Spleen (tissue), 11 donors: ENCODE measurements around the gene RSPO1. TPM values are rescaled to one million over a fixed set of nuclear protein-coding genes. Genes with fewer than 3 reads are reported as not detected.

Source experiments
- DNase-seq: peaks from one replicate; pipeline ENCODE4 v3.0.0-alpha.2; 2020
- H3K27ac ChIP-seq, 8 donors: fragments of 200-600 bp; sonication (generic) in 7 of 8; 1 replicate in 4 of 8; 2 replicates in 4 of 8; pipeline versions ENCODE4 v1.5.0 to v1.8.0; 2016 to 2021; ENCODE audit warnings: inconsistent platforms in 4 of 8, mild to moderate bottlenecking in 4 of 8, moderate library complexity in 1 of 8
- H3K27me3 ChIP-seq, 7 donors: fragments of 200-600 bp; sonication (generic) in 6 of 7; replicated peaks in 1 of 7; 1 replicate in 4 of 7; 2 replicates in 3 of 7; pipeline versions ENCODE4 v1.5.0 to v1.8.0; 2016 to 2021; ENCODE audit warnings: inconsistent platforms in 3 of 7, mild to moderate bottlenecking in 1 of 7
- H3K36me3 ChIP-seq, 6 donors: fragments of 200-600 bp; sonication (generic) in 5 of 6; 1 replicate in 4 of 6; 2 replicates in 2 of 6; pipeline versions ENCODE4 v1.5.0 to v1.8.0; 2016 to 2021; ENCODE audit warnings: inconsistent platforms in 2 of 6
- H3K4me1 ChIP-seq, 6 donors: fragments of 200-600 bp; sonication (generic) in 5 of 6; 1 replicate in 3 of 6; 2 replicates in 3 of 6; pipeline versions ENCODE4 v1.5.0 to v1.8.0; 2016 to 2021; ENCODE audit warnings: inconsistent platforms in 3 of 6
- H3K4me3 ChIP-seq, 8 donors: fragments of 200-600 bp; sonication (generic) in 7 of 8; 1 replicate in 4 of 8; 2 replicates in 4 of 8; pipeline versions ENCODE4 v1.5.0 to v1.8.0; 2016 to 2021; ENCODE audit warnings: inconsistent platforms in 4 of 8, mild to moderate bottlenecking in 4 of 8, moderate library complexity in 2 of 8
- H3K9me3 ChIP-seq, 8 donors: fragments of 200-600 bp; sonication (generic) in 7 of 8; 1 replicate in 4 of 8; 2 replicates in 4 of 8; pipeline versions ENCODE4 v1.5.0 to v1.8.0; 2016 to 2021; ENCODE audit warnings: inconsistent platforms in 4 of 8
- CTCF ChIP-seq, 11 experiments: fragments of 200-600 bp in 7 of 11; fragments of 450-650 bp in 4 of 11; sonication (generic) in 4 of 11; IDR thresholded peaks in 8 of 11; conservative IDR thresholded peaks in 3 of 11; 1 replicate in 7 of 11; 2 replicates in 4 of 11; pipeline versions ENCODE4 v1.4.0 to v1.8.0; 2016 to 2021; ENCODE audit warnings: antibody characterized with exemption in 11 of 11, inconsistent platforms in 4 of 11, mild to moderate bottlenecking in 1 of 11
- POLR2A ChIP-seq, 3 donors: fragments of 450-650 bp; IDR thresholded peaks; one replicate each; pipeline ENCODE4 v1.5.1; 2017; ENCODE audit warnings: antibody characterized with exemption in 3 of 3, mild to moderate bottlenecking in 1 of 3
- POLR2AphosphoS5 ChIP-seq, 3 donors: sonication (generic); formaldehyde crosslinking; IDR thresholded peaks; one replicate each; pipeline ENCODE4 v1.5.1; 2017; ENCODE audit warnings: antibody characterized with exemption in 3 of 3
- WGBS, 5 donors: extraction: QIAGEN DNeasy Blood & Tissue Kit in 3 of 5; methylation state at CpG; one replicate each; pipeline versions ENCODE4 v1.1.5 to v1.1.7; 2013 to 2018; 5-methylcytosine and 5-hydroxymethylcytosine counted together
- intact Hi-C: fragments of 100-400 bp; cut with DNase I; formaldehyde crosslinking; loops from one replicate; pipeline ENCODE4 v1.15.0; 2023; ENCODE audit warnings: low total_unique reads
- polyA plus RNA-seq, 3 donors: library from polyadenylated mRNA; stranded (reverse); fragments of 200-250 nt; gene quantifications; one replicate each; pipeline ENCODE4 v1.2.1, GENCODE V29; 2013
- total RNA-seq, 7 donors: library from RNA; depleted of rRNA in 3 of 7; stranded (reverse); fragments of >200 nt in 3 of 7; fragmentation: NEBNext Ultra II Directional in 4 of 7; extraction: Animal tissue kit (Norgen Biotek cat#: 25700) in 4 of 7; gene quantifications; one replicate each; pipeline versions ENCODE4 v1.1.0 to v1.2.1, GENCODE V29; 2016 to 2021
- donor health status: healthy with polysubstance abuse.
- donor health status: DM: no; HTN: no; CAD: no; lungs with moderate emphysema.
- donor health status: DM: no; HTN: no; CAD: no.
- donor health status: Bipolar disorder and iron deficiency.
- donor health status: healthy.
- donor health status: DM: no; HTN: no; CAD: no.
- donor health status: DM: yes; HTN: yes; CAD: no.

Gene RSPO1
- total and polyA plus RNA-seq, 10 donors: 0.20 to 1.0 (median 0.48) TPM; not detected in 1

- H3K27ac ChIP-seq: no peak overlapping the region
- DNase-seq: no peak
- intact Hi-C loops: no loop called here
- no peak overlapping the region for H3K4me3 ChIP-seq
- no peaks in the 10 kb centered on the region for H3K36me3 ChIP-seq
- WGBS, 5 donors: 80 to 86% (median 82%) methylated on average over 14 of the region's 14 CpGs
- H3K9me3 ChIP-seq: no peaks in the 10 kb centered on the region
- no peak for TF ChIP-seq POLR2A (IDR thresholded peaks at IDR 0.05)
- peaks cover 0 to 78% (median 0%) of the 10 kb centered on the region in 7 donors for H3K27me3 ChIP-seq
- H3K4me1 ChIP-seq: no peaks in the 10 kb centered on the region
These were observed 18.4 kb downstream of the RSPO1 start for GRCh38 chr1:37616330-37616729.

GRCh38 chr1:37614105-37614504 is 20.6 kb downstream of the RSPO1 start:
- intact Hi-C loops: no loop called here
- H3K4me3 ChIP-seq: no peak overlapping the region
- no peaks in the 10 kb centered on the region for H3K9me3 ChIP-seq
- H3K4me1 ChIP-seq: no peaks in the 10 kb centered on the region
- DNase-seq: no peak
- TF ChIP-seq POLR2A (IDR thresholded peaks at IDR 0.05): no peak
- no peak for TF ChIP-seq POLR2AphosphoS5 (IDR thresholded peaks at IDR 0.05)
- no peak for TF ChIP-seq CTCF (IDR thresholded peaks at IDR 0.05 in 8 of 11, conservative IDR thresholded peaks at IDR 0.05 in 3 of 11)
- H3K27me3 ChIP-seq: peaks cover 0 to 56% (median 0%) of the 10 kb centered on the region in 7 donors
- WGBS, 5 donors: 84 to 96% (median 88%) methylated on average over 5 of the region's 5 CpGs
- no peaks in the 10 kb centered on the region for H3K36me3 ChIP-seq
- no peak overlapping the region for H3K27ac ChIP-seq

GRCh38 chr1:37612186-37612585 is 22.5 kb downstream of the RSPO1 start:
- H3K27me3 ChIP-seq: peaks cover 0 to 41% (median 0%) of the 10 kb centered on the region in 7 donors
- TF ChIP-seq POLR2AphosphoS5 (IDR thresholded peaks at IDR 0.05) (no peak), CTCF (IDR thresholded peaks at IDR 0.05 in 8 of 11, conservative IDR thresholded peaks at IDR 0.05 in 3 of 11) (no peak), POLR2A (IDR thresholded peaks at IDR 0.05) (no peak)
- no peak overlapping the region for H3K4me3 ChIP-seq
- no peak for DNase-seq
- no peaks in the 10 kb centered on the region for H3K36me3 ChIP-seq
- H3K9me3 ChIP-seq: no peaks in the 10 kb centered on the region
- no peak overlapping the region for H3K27ac ChIP-seq
- intact Hi-C loops: no loop called here
- WGBS, 5 donors: 72 to 84% (median 80%) methylated on average over 4 of the region's 4 CpGs
- H3K4me1 ChIP-seq: no peaks in the 10 kb centered on the region

GRCh38 chr1:37609994-37610393 is 24.7 kb downstream of the RSPO1 start:
- H3K9me3 ChIP-seq: no peaks in the 10 kb centered on the region

More at GRCh38 chr1:37609994-37610393, 24.7 kb downstream of the RSPO1 start:
- Histone ChIP-seq H3K36me3 (no peaks in the 10 kb centered on the region), H3K4me1 (peaks cover 0 to 12% (median 0%) of the 10 kb centered on the region in 6 donors), H3K27ac (no peak overlapping the region), H3K4me3 (no peak overlapping the region), H3K27me3 (peaks cover 0 to 19% (median 0%) of the 10 kb centered on the region in 7 donors)
- intact Hi-C loops: no loop called here
- WGBS, 5 donors: 69 to 84% (median 74%) methylated on average over 2 of the region's 2 CpGs
- no peak for TF ChIP-seq POLR2A (IDR thresholded peaks at IDR 0.05)
- no peak for TF ChIP-seq CTCF (IDR thresholded peaks at IDR 0.05 in 8 of 11, conservative IDR thresholded peaks at IDR 0.05 in 3 of 11)
- TF ChIP-seq POLR2AphosphoS5 (IDR thresholded peaks at IDR 0.05): no peak
- no peak for DNase-seq
